GM18520 (cell line): ENCODE data around the gene RGPD4.
A peak's percentile ranks its signal among the peaks of the same experiment; 100 is the strongest.
"Not testable (repeated sequence)": the region's sequence is repeated elsewhere in the genome, so short reads cannot be mapped to it uniquely, and the experiment has no call there.

Source experiments
- ATAC-seq: cut with Tn5 transposase; IDR thresholded peaks from one replicate; pipeline ENCODE4 v1.9.1; 2021; ENCODE audit not compliant: unreplicated experiment

The RGPD4 gene

DNA sequence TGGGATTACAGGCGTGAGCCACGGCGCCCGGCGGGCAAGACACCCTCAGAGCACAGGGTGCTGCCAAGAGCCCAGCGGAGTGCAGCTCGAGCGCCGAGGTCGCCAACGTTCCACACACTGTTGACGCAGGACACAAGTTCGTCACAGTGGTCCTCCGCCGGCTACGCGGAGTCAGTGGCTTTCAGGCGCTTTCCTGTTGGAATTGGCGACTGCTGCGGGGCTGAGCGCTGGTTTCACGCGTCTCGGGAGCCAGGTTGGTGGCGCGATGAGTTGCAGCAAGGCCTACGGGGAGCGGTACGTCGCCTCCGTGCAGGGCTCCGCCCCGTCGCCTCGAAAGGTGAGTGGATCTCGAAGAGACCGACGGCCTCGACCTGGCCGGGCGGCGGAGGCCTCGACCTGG, at the start of gene RGPD4:
RGPD4 (plus strand) TSS at position 144 of the 400 bp plus-strand sequence; CDS start at position 266, 122 bp downstream.
- not testable (repeated sequence) for ATAC-seq

GRCh38 chr2:107777974-107778373, 48.7 kb upstream of the RGPD4 start:
- ATAC-seq: no peak

GRCh38 chr2:107785756-107786155, 40.9 kb upstream of the RGPD4 start:
- ATAC-seq: no peak

GRCh38 chr2:107790837-107791236, 35.9 kb upstream of the RGPD4 start:
- no peak for ATAC-seq

DNA sequence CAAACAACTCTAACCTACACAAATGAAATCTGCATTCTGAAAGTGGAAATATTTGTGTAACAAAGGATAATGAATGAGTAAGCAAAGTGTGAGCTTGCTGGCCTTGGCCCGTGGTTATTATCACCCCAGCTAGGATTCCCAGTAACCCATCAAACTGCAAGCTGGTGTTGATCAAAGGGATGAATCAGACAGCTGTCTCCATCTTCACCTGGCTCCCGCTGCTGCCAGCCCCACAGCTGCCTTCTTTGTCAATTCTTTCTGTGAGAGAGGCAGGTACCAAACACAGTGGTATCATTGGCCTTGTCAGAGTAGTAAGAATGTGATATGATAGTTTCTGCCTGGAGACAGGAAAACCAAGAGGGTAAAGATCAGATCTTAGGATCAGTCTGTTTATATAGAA, 25.2 kb upstream of the RGPD4 start:
- no peak for ATAC-seq

DNA sequence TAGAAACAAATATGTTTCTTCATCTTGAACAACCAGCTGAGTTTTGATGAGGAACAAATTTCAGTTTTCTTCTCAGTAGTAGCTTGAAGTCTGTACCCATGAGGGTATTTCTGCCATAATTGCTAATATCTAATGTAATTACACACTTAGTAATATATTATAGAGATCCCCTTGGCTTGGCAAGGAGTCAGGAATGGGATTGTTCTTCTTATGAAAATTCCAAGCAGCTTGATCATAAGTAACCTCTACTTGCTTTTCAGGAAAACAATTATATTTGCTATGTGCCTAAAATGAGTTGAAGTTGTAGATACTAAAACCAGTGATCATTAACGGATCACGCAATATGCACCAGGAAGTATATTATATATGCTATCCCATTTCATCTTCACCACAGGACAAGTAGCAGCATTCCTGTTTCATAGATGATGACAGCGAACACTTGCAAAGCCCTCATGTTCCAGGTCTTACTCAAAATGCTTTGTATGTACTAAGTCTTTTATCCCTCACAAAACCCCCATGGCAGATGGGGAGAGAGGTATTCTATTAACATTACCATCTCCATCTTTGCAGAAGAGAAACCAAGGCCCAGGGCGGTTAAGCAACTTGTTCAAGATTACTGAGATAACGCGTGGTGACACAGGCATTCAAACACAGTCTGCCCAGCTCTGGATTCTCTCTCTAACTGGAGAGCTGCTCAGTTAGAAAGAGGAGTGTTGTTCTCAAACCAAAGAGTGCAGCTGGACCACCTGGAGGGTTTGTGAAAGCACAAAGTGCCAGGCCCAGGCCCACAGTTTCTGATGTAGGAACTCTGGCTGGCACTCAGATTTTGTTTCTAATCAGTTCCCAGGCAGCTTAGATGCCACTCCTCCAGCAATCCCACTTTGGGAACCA, 21.8 kb upstream of the RGPD4 start:
- no peak for ATAC-seq

GRCh38 chr2:107806901-107807300, 19.8 kb upstream of the RGPD4 start:
- no peak for ATAC-seq

DNA sequence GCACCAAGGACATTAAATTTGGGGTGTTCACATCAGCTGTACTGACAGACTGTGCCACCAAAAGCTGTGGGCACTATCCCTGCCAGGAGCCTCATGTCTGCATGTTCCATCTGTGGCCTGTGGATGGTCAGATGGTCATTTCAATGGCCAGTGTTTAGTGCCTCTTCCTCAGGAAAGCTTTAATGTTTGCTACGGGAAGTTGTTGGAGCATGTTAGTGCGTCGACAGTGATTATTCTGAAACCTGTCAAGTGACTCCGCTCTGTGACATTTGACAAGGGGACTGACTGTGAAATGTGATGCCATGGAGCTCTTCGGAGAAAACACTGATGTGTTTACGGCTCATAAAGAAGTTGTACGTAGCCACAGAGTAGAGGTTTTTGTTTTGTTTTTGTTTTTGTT, 18.7 kb upstream of the RGPD4 start:
- ATAC-seq: no peak

DNA sequence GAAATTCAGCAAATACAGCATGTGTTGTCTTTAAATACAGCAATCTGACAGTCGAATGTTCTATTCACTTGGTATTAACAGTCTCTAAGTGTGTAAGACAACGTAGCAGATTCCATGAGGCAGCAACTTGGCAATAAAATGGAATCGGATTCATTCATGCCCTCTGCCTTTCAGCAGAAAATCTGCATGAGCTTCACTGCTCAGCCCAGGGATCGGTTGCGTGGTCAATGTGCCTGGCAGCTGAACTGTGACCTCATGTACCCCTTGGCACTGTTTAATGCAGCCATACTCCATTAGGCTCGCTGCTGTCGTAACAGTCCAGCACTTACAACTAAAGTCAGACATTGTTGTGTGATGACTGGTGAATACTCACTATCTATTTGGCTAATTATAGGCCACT, 17.7 kb upstream of the RGPD4 start:
- ATAC-seq: no peak

GRCh38 chr2:107809835-107810234, 16.9 kb upstream of the RGPD4 start:
- ATAC-seq: no peak

DNA sequence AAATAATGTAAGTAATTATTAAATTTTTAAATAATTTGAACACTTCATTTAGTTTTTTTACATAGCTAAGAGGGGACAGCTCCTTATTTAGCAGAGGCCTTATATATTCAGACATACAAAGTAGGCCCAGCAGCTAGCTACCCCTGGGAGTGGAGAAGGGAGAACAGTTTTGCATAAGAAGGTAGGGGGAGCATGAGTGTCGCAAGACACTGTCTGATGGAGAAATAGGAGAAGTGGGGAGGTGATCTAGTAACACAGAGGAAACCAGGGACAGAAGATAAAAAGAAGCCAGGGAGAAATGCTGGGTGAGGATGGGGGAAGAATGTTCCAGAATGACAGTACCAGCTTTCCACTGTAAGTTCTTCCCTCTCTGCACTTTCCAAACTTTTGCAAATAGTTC, 16.0 kb upstream of the RGPD4 start:
- ATAC-seq: no peak

- no peak for ATAC-seq
These were observed 15.3 kb upstream of the RGPD4 start for GRCh38 chr2:107811411-107811810.

DNA sequence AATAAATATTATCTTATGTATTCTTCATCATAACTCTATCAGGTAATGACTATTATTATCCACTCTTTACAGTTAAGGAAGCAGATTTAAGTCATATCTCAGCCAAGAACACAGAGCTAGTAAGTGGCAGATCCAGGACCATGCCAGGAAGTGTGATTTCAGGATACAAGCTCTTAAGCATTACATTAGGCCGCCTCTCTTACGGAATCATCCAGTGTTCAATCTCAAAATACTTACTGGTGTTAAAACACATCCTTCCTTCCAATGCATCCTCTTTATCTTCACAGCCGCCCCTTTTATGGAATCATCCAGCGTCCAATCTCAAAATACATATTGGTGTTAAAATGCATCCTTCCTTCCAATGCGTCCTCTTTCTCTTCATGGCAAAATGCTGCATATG, 14.7 kb upstream of the RGPD4 start:
- ATAC-seq: no peak

DNA sequence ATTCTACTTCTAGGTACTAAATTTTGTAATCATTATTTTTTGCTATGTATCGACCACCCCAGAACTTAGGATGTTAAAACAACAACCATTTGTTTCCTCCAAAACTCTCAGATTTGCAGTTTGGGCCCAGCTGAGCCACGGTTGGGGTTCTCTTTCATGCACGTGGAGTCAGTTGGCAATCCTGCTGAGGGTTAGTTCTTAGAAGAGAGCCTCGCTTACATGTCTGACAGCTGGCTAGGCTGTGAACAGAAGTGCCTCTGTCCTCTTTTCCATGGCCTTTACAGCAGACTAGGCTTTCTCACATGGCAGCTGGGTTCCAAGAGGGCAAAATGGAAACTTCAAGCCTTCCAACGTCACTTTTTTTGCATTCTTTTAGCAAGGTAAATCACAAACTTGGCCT, 9.3 kb upstream of the RGPD4 start:
- ATAC-seq: no peak

DNA sequence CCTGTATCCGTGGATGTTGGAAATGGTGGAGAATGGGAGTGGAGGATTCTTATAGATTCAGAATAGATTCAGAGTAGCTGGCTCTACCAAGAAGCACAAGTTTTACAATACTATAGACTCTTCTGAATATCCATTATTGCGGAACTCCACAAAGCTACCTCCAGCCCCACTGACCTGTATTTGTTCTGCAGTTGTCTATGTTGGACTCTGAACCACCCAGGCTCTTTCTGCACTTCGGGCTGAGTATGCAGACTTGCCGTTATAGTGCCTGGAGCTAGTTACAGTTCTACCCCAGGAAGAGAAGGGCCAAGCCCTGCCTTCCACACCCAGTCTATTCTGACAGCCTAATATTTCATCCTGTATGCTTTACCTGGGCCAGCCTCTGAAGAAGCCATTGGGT, 4.4 kb upstream of the RGPD4 start:
- no peak for ATAC-seq

DNA sequence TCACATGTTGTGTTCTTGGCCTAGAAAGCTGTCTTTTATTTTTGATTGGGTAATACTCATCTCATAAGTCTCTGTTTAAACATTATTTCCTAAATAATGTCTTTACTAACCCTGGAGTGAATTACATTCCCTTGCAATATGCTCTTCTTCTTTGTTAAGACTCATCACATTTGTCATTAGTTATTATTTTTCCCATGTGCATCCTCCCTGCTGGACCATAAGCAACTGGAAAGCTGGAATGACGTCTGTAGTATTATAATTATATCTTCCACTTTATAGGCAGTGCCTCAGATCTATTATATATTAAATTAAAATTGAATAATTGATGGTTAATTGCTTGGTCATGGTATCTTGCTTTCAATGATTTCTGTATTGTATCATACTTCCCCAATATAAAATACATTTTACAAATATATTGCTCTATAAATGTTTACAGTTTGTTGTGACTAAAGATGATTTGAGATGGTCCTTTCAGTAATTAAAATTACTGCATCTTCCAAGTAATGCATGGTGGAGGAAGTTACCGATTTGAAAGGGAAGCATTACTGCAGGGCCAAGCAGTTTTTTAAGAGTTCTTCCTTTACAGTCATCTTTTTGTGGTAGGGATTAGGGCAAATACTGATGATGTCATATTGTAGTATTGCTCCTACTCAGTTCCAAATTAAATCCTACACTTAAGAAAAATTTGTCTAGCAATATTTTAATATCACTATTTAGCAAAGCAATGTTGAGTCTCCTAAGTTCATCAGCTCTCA, 2.1 kb upstream of the RGPD4 start:
- ATAC-seq: no peak

GRCh38 chr2:107825206-107825563, 1.5 kb upstream of the RGPD4 start:
- no peak for ATAC-seq

DNA sequence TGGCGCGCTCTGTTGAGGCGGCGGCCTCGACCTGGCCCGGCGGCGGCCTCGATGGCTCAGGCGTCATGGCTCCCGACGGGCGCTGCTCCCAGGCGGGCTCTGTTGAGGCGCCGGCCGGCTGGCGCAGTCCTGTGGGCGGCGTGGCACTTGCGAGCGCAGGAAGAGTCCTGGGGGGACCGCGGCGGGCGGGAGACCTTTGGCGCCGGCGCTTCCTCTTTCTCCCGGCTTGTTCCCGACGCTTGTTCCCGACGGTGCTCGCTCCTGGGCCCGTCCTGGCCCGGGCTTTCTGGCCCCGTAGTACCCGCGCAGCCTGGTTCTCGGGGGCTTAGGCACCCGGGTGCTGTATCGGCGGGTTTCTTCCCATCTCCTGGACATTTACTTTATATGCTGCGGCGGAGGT, 2.8 kb downstream of the RGPD4 start:
- ATAC-seq: not testable (repeated sequence)

GRCh38 chr2:107833152-107833551, 6.5 kb downstream of the RGPD4 start:
- ATAC-seq: not testable (repeated sequence)

DNA sequence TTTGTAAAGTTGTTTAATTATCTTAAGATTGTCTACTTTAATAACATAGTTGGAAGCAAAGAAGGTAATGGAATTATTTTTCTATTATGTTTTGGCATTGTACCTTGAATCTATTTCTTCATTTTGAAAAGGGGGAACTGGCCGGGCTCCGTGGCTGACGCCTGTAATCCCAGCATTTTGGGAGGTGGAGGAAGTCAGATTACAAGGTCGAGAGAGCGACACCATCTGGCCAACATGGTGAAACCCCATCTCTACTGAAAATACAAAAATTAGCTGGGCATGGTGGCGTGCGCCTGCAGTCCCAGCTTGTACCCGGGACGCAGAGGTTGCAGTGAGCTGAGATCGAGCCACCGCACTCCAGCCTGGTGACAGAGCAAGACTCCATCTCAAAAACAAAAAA, 6.9 kb downstream of the RGPD4 start:
- not testable (repeated sequence) for ATAC-seq

GRCh38 chr2:107916121-107916520, 89.4 kb downstream of the RGPD4 start:
- ATAC-seq: not testable (repeated sequence)

GRCh38 chr2:107916696-107917370, 90.1 kb downstream of the RGPD4 start:
- peak; percentile 84 for ATAC-seq
